HG03460 (cell line): Measurements from ENCODE around the gene RAB11FIP5.
"Not testable (repeated sequence)": the region's sequence is repeated elsewhere in the genome, so short reads cannot be mapped to it uniquely, and the experiment has no call there.

ENCODE experiments used
- ATAC-seq: cut with Tn5 transposase; IDR thresholded peaks from one replicate; pipeline ENCODE4 v1.9.1; 2021; ENCODE audit not compliant: unreplicated experiment

The RAB11FIP5 gene, protein sequence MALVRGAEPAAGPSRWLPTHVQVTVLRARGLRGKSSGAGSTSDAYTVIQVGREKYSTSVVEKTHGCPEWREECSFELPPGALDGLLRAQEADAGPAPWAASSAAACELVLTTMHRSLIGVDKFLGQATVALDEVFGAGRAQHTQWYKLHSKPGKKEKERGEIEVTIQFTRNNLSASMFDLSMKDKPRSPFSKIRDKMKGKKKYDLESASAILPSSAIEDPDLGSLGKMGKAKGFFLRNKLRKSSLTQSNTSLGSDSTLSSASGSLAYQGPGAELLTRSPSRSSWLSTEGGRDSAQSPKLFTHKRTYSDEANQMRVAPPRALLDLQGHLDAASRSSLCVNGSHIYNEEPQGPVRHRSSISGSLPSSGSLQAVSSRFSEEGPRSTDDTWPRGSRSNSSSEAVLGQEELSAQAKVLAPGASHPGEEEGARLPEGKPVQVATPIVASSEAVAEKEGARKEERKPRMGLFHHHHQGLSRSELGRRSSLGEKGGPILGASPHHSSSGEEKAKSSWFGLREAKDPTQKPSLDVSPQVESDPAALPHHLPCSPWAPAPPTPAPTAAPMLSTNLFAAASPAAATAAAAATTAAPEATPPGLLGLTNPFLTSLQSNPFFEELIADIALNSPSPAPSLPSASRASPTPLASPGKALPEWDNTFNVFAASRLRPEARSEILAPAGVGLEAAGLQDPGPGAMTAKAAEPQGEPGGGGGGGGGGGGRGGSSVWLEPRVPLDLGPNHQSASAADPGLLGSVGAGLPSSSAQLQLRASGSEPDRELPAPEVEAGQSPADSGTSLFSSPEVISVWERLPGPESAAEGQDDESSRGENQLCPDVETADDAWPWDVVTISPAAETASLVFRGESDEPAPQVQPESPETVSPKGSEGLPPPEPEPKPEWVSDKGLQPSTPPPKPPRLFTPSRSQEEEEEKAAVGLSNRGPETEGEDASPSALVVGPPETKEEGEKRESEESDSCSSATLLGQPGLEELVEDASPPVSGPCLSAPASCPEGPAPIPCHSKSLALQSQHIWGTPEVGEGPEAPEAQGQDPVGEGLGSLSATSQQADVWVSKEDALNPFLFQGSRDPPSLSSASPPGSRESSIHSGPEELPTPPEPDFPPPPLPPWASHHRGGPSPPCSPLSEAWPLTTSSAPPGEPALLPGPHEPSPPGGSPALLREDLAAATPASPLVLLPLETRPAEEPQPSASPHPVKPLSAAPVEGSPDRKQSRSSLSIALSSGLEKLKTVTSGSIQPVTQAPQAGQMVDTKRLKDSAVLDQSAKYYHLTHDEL (N-terminal part only)

GRCh38 chr2:73112913-73113854, at the start of gene RAB11FIP5:
RAB11FIP5 (minus strand) TSS chr2:73112948; CDS start chr2:73112777, 171 bp downstream.
- ATAC-seq: peak; percentile 65

GRCh38 chr2:73156539-73157124, 43.9 kb upstream of the RAB11FIP5 start:
- no peak for ATAC-seq

DNA sequence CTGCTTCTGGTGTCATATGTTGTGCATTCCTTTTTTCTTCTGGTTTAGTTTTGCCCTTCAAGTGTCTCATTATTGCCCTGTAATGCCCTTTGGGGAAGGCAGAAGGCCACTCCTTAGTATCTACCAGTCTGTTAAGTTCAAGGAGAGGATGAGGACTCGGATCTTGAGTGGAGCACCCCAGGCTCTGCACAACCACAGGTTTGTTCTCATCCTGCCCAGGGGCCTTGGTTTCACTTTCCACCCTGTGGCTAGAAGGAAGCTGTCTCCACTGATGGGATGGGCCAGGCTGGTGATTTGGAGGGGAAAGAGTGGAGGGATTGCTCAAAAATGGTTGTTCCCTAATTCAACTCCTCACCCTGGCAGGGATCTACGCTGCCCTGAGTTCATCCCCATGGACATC, 30.2 kb upstream of the RAB11FIP5 start:
- ATAC-seq: no peak

- no peak for ATAC-seq
These were observed 29.1 kb upstream of the RAB11FIP5 start for GRCh38 chr2:73141896-73142295.

DNA sequence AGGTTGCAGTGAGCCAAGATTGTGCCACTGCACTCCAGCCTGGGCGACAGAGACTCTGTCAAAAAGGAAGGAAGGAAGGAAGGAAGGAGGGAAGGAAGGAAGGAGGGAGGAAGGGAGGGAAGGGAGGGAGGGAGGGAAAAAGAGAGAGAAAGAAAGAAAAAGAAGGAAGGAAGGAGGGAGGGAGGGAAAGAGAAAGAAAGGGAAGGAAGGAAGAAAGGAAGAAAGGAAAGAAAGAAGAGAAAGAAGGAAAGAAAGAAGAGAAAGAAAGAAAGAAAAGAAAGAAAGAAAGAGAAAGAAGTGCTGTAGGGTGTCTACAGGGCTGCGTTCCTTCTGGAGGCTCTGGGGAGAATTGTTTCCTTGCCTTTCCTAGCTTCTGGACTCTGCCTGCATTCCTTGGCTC, 22.5 kb upstream of the RAB11FIP5 start:
- no peak for ATAC-seq

DNA sequence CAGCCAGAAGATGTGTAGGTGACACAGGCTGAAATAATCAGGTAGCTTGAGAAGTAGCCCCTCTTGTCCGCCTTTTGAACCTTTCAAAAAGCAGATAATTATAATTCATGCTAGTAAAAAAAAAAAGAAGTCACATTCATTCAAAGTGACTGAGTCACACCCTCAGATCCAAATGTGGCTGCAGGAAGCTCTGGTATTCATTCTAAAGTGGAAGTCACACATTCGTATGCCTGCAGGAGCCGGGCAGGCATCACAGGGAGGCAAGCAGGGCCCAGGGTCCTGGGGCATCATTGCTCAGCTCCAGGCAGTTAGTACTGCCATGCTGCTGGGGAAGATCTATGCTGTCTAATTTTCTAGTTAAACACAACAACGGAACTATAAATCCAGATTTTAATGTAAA, 21.7 kb upstream of the RAB11FIP5 start:
- ATAC-seq: no peak

DNA sequence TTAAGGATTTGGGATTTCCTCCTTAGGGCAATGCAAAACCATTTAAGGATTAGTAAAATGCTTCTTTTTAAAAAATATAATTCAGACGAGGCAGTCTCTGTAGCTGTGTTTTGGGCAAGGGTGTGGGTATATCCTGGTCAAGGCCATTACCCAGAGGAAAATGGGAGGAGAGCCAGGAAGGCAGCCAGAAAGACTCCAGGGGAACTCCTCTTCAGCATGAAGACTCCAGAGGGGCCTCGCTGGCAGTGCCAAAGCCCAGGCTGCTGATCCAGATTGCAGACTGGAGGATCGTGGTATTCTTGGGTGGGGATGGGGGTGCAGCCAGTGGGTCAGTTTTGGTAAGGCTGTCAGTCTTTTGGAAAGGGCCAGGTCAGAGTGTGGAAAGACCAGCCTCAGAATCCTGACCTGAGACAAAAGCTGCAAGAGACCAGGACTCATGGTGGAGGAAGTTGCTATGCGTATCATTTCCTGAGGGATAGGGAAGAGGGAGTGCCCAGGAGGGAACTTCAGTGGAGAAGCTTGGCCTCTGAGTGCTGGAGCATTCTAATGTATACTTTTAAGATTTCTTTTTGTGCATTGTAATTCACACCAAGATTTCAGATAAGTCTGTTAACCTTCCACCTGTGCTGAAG, 20.9 kb upstream of the RAB11FIP5 start:
- ATAC-seq: no peak

DNA sequence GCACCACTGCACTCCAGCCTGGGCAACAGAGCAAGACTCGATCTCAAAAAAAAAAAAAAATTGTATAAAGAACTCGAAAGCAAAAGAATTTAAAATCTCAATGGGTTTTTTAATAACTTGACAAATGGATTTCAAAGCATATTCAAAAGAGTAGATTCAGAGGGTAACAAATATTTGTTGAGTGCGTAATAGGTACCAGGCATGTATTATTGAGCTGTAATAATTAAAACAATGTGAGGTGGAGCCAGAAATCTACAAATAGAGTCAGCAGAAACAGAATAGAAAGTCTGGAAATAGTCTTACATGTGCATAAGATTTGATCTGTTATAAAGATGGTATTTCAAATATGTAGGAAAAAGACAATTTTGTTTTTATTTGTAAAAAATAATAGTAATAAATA, 19.1 kb upstream of the RAB11FIP5 start:
- ATAC-seq: no peak

DNA sequence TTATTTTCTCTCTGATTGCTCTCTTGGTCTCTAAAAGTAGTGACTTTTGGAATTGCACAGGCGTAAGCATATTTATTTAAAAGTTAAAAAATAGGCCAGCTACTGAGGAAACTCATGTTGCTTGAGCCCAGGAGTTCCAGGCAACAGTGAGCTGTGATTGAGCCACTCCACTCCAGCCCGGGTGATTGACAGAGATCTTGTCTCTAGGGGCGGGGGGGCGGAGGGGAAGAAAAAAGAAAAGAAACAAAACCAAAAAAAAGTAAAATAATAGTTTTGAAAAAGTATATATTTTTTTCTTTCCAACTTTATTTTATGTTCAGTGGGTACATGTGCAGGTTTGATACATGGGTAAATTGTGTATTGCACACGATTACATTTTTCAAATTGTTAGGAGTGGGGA, 18.0 kb upstream of the RAB11FIP5 start:
- no peak for ATAC-seq

GRCh38 chr2:73128841-73129535, 16.2 kb upstream of the RAB11FIP5 start:
- no peak for ATAC-seq

DNA sequence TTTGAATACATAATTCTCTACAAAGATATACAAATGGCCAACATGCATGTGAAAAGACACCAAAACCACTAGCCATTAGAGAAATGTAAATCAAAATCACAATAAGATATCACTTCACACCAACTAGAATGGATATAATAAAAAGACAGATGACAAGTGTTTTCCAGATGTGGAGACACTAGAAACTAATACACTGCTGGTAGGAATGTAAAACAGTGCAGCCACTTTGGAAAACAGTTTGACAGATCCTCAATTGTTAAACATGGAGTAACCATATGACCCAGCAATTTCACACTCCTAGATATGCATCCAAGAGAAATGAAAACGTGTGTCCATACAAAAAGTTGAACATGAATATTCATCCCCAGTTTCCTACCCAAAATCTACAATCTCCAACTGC, 9.8 kb upstream of the RAB11FIP5 start:
- ATAC-seq: no peak

DNA sequence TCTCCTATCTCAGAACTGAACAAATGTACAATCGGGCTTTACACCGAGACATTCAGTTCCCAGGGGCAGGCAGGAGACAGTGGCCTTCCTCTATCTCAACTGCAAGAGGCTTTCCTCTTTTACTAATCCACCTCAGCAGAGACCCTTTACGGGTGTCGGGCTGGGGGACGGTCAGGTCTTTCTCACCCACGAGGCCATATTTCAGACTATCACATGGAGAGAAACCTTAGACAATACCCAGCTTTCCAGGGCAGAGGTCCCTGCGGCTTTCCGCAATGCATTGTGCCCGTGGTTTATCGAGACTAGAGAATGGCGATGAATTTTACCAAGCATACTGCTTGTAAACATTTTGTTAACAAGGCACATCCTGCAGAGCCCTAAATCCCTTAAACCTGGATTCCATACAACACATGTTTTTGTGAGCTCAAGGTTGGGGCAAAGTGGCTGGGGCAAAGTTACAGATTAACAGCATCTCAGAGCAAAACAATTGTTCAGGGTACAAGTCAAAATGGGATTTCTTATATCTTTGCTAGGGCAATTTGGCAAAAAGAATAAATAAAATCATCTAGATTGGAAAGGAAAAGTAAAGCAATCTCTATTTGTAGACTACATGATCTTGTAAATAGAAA, 7.0 kb upstream of the RAB11FIP5 start:
- ATAC-seq: not testable (repeated sequence)

- no peak for ATAC-seq
These were observed 4.7 kb upstream of the RAB11FIP5 start for GRCh38 chr2:73117441-73117840.

DNA sequence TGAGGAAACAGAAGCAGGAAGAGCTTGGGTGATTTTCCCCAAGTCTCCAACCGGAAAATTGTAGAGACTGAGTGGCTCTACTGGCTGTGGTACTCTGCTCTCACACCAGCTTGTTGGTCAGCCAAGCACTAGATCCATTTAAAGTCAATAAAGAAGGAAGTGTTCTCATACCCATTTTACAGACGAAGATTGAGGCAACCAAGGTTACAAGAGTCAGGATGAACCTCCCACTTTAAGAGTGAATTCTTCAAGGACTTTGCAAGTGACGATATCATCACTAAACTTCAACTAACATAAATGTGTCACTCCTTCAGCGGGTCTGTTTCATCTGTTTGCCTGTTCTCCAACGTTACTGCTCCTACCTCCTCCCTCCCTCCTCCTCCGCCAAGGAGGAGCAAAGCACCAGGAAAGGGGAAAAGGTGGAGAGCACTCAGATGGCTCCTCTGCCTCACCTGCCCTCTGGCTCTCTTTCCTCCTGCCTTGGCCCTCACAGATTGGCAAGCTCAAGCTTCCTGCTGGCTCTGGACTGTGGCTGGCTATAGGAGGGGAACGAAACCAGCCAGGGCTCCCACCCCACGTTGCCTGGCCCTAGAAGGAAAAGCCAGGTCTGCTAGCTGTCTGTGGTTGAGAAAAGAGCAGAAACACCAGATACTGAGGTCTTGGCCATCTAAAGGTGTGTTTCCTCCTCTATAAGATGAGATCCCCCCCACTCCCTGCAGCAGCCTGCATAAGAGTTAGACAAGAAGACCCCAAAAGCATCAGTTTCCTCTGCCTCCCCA, 3.6 kb upstream of the RAB11FIP5 start:
- ATAC-seq: no peak

GRCh38 chr2:73114273-73114867, 1.6 kb upstream of the RAB11FIP5 start:
- ATAC-seq: no peak

DNA sequence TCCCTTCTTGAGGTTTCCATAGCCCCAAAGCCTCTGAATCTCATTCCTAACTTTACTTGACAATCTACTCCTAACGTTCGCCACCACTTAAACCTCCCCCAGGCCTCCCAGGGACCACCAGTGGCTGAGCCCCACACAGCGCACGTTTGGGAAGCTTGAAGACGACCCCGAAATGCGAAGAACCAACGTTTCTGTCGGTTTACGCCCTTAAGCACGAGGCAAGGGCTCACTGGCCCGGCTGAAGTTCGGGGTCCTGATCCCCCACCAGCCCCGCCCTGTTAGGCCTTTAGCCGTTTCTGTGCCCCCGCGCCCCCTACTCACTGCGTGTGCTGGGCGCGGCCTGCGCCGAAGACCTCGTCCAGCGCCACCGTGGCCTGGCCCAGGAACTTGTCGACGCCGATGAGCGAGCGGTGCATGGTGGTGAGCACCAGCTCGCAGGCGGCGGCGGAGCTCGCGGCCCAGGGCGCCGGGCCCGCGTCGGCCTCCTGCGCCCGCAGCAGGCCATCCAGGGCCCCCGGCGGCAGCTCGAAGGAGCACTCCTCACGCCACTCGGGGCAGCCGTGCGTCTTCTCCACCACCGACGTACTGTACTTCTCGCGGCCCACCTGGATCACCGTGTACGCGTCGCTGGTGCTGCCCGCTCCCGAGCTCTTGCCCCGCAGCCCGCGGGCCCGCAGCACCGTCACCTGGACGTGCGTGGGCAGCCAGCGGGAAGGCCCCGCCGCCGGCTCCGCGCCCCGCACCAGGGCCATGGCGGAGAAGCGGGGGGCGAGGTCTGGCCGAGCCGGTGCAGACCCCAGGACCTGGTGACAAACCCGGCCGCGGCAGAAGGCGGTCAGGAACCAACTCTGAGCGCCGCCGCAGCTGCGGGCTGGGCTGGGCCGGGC, 479 bp downstream of the RAB11FIP5 start:
- ATAC-seq: peak; percentile 12
